Fibroblast of skin of left biceps (primary cell): ENCODE data around the gene MMP7.

Source experiments
- DNase-seq, 2 experiments: peaks; one replicate each; pipeline ENCODE4 v3.0.0-alpha.2; 2013; ENCODE audit warnings: low read depth in 2 of 2

Gene MMP7

GRCh38 chr11:102530558-102530957 is at the start of gene MMP7:
Gene MMP7 (minus strand): TSS chr11:102530747. CDS start chr11:102530700, 47 bp downstream.
- DNase-seq = peak; percentile 11 to 12

- no peak for DNase-seq
These were observed 47.2 kb upstream of the MMP7 start for GRCh38 chr11:102577723-102578122.

GRCh38 chr11:102577182-102577581 is 46.6 kb upstream of the MMP7 start:
- DNase-seq = no peak

GRCh38 chr11:102576350-102576749 is 45.8 kb upstream of the MMP7 start:
- no peak for DNase-seq

GRCh38 chr11:102575012-102575411 is 44.5 kb upstream of the MMP7 start:
- DNase-seq = no peak

GRCh38 chr11:102573851-102574250 is 43.3 kb upstream of the MMP7 start:
- DNase-seq = no peak

- DNase-seq = no peak
These were observed 42.1 kb upstream of the MMP7 start for GRCh38 chr11:102572554-102573220.

- no peak for DNase-seq
These were observed 38.3 kb upstream of the MMP7 start for GRCh38 chr11:102568851-102569250.

- no peak for DNase-seq
These were observed 35.6 kb upstream of the MMP7 start for GRCh38 chr11:102566112-102566511.

GRCh38 chr11:102564110-102564509 is 33.6 kb upstream of the MMP7 start:
- DNase-seq = peak in 1 of 2 experiments; percentile 23

- DNase-seq = no peak
These were observed 31.1 kb upstream of the MMP7 start for GRCh38 chr11:102561636-102562035.

- peak in 1 of 2 experiments; percentile 8 for DNase-seq
These were observed 30.0 kb upstream of the MMP7 start for GRCh38 chr11:102560555-102561011.

- no peak for DNase-seq
These were observed 29.3 kb upstream of the MMP7 start for GRCh38 chr11:102559839-102560238.

- no peak for DNase-seq
These were observed 24.5 kb upstream of the MMP7 start for GRCh38 chr11:102555091-102555490.

GRCh38 chr11:102553835-102554282 is 23.3 kb upstream of the MMP7 start:
- DNase-seq = no peak

- DNase-seq = no peak
These were observed 22.1 kb upstream of the MMP7 start for GRCh38 chr11:102552447-102553194.

GRCh38 chr11:102552020-102552419 is 21.5 kb upstream of the MMP7 start:
- no peak for DNase-seq

- DNase-seq = no peak
These were observed 20.7 kb upstream of the MMP7 start for GRCh38 chr11:102551169-102551781.

GRCh38 chr11:102546923-102547471 is 16.4 kb upstream of the MMP7 start:
- DNase-seq = no peak

GRCh38 chr11:102546427-102546826 is 15.9 kb upstream of the MMP7 start:
- DNase-seq = no peak

- no peak for DNase-seq
These were observed 15.2 kb upstream of the MMP7 start for GRCh38 chr11:102545701-102546100.

GRCh38 chr11:102544594-102544993 is 14.0 kb upstream of the MMP7 start:
- DNase-seq = no peak
